Loucy (cell line): ENCODE results near the gene APOO.

Experiments used
- H2AFZ ChIP-seq: fragments of 200-600 bp; sonication (generic); 2 replicates; pipeline ENCODE4 v1.6.0; 2016; ENCODE audit warnings: antibody characterized with exemption, mild to moderate bottlenecking, low read length, moderate library complexity
- H3F3A ChIP-seq: fragments of 200-600 bp; 2 replicates; pipeline ENCODE4 v1.6.0; 2016; ENCODE audit warnings: antibody characterized with exemption, low read depth, mild to moderate bottlenecking
- H3K27me3 ChIP-seq: fragments of 200-600 bp; sonication (generic); 2 replicates; pipeline ENCODE4 v1.6.1; 2014; ENCODE audit warnings: low read length, mild to moderate bottlenecking; ENCODE audit not compliant: insufficient read depth, poor library complexity, severe bottlenecking
- H3K36me3 ChIP-seq: fragments of 200-600 bp; sonication (generic); 2 replicates; pipeline ENCODE4 v1.6.1; 2016; ENCODE audit warnings: low read length; ENCODE audit not compliant: insufficient read depth
- H3K4me1 ChIP-seq: fragments of 200-600 bp; sonication (generic); 2 replicates; pipeline ENCODE4 v1.5.1; 2014; ENCODE audit warnings: low read length, mild to moderate bottlenecking; ENCODE audit not compliant: insufficient read depth, poor library complexity, severe bottlenecking
- H3K4me2 ChIP-seq: fragments of 200-600 bp; sonication (generic); 2 replicates; pipeline ENCODE4 v1.6.0; 2014; ENCODE audit warnings: antibody characterized with exemption, low read length, low read depth, mild to moderate bottlenecking; ENCODE audit not compliant: poor library complexity, severe bottlenecking
- H3K4me3 ChIP-seq: fragments of 200-600 bp; sonication (generic); 2 replicates; pipeline ENCODE4 v1.5.1; 2014; ENCODE audit warnings: low read length, mild to moderate bottlenecking, mixed read lengths; ENCODE audit not compliant: poor library complexity, severe bottlenecking
- H3K79me2 ChIP-seq: fragments of 200-600 bp; sonication (generic); 2 replicates; pipeline ENCODE4 v1.6.1; 2014; ENCODE audit warnings: low read length; ENCODE audit not compliant: insufficient read depth
- H3K9ac ChIP-seq: fragments of 200-600 bp; sonication (generic); 2 replicates; pipeline ENCODE4 v1.6.0; 2014; ENCODE audit warnings: mild to moderate bottlenecking, low read depth, low read length, moderate library complexity; ENCODE audit not compliant: poor library complexity, severe bottlenecking
- H3K9me2 ChIP-seq: fragments of 200-600 bp; sonication (generic); replicated peaks from 2 replicates; pipeline ENCODE4 v1.6.1; 2016; ENCODE audit warnings: low read depth, low read length, mixed read lengths
- H3K9me3 ChIP-seq: fragments of 200-600 bp; sonication (generic); 2 replicates; pipeline ENCODE4 v1.6.1; 2014; ENCODE audit warnings: mild to moderate bottlenecking, antibody characterized with exemption, low read length, low read depth; ENCODE audit not compliant: insufficient read depth
- H4K20me1 ChIP-seq: fragments of 200-600 bp; sonication (generic); 2 replicates; pipeline ENCODE4 v1.6.0; 2014; ENCODE audit warnings: antibody characterized with exemption, low read length, mild to moderate bottlenecking; ENCODE audit not compliant: insufficient read depth, poor library complexity, severe bottlenecking
- EZH2phosphoT487 ChIP-seq: fragments of 200-600 bp; IDR thresholded peaks from 2 replicates; pipeline ENCODE4 v1.6.1; 2018; ENCODE audit warnings: antibody characterized with exemption, mild to moderate bottlenecking, moderate library complexity, borderline replicate concordance
- TF ChIP-seq, protein P1 (sequence below): fragments of 200-600 bp; sonication (generic); conservative IDR thresholded peaks from 2 replicates; pipeline ENCODE4 v1.5.1; 2014; ENCODE audit warnings: mild to moderate bottlenecking, antibody characterized with exemption, low read length

Gene APOO

GRCh38 chrX:23826216-23826615, 81.5 kb downstream of the APOO start:
- H3K4me2 ChIP-seq = no peak overlapping the region
- no peak overlapping the region for H3K9ac ChIP-seq
- no peaks in the 10 kb centered on the region for H3K9me3 ChIP-seq
- no peak for TF ChIP-seq EZH2phosphoT487
- TF ChIP-seq, protein P1, sequence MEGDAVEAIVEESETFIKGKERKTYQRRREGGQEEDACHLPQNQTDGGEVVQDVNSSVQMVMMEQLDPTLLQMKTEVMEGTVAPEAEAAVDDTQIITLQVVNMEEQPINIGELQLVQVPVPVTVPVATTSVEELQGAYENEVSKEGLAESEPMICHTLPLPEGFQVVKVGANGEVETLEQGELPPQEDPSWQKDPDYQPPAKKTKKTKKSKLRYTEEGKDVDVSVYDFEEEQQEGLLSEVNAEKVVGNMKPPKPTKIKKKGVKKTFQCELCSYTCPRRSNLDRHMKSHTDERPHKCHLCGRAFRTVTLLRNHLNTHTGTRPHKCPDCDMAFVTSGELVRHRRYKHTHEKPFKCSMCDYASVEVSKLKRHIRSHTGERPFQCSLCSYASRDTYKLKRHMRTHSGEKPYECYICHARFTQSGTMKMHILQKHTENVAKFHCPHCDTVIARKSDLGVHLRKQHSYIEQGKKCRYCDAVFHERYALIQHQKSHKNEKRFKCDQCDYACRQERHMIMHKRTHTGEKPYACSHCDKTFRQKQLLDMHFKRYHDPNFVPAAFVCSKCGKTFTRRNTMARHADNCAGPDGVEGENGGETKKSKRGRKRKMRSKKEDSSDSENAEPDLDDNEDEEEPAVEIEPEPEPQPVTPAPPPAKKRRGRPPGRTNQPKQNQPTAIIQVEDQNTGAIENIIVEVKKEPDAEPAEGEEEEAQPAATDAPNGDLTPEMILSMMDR = no peak
- H2AFZ ChIP-seq = no peak overlapping the region
- no peaks in the 10 kb centered on the region for H3K36me3 ChIP-seq
- no peaks in the 10 kb centered on the region for H3F3A ChIP-seq
- H3K9me2 ChIP-seq = no peaks in the 10 kb centered on the region
- H3K27me3 ChIP-seq = no peaks in the 10 kb centered on the region
- H3K4me3 ChIP-seq = no peak overlapping the region
- no peaks in the 10 kb centered on the region for H4K20me1 ChIP-seq
- H3K79me2 ChIP-seq = no peaks in the 10 kb centered on the region
- H3K4me1 ChIP-seq = no peaks in the 10 kb centered on the region

DNA sequence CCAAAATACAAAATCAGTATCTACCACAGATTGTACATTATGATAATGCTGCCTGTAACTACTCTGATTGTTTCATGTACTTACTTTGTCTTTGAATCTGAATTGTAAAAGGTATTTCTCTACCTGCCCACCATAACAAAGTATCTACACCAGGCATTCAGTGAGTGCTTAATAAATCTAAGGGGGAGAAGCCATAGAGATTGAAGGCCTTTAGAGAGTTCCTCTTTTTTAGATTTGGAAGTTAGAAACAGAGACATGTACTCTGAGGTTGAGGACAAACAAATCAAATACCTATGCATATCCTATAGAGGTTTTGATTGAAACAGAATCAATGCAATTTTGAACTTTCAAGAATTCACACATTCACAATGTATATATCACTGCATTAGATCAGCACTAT, 82.1 kb downstream of the APOO start:
- no peak overlapping the region for H3K4me3 ChIP-seq
- no peak for TF ChIP-seq EZH2phosphoT487
- TF ChIP-seq, protein P1 = no peak
- no peaks in the 10 kb centered on the region for H3K79me2 ChIP-seq
- H3K4me1 ChIP-seq = no peaks in the 10 kb centered on the region
- H3F3A ChIP-seq = no peaks in the 10 kb centered on the region
- no peak overlapping the region for H3K4me2 ChIP-seq
- H3K9me3 ChIP-seq = no peaks in the 10 kb centered on the region
- H4K20me1 ChIP-seq = no peaks in the 10 kb centered on the region
- H3K9ac ChIP-seq = no peak overlapping the region
- no peaks in the 10 kb centered on the region for H3K36me3 ChIP-seq
- H2AFZ ChIP-seq = no peak overlapping the region
- no peaks in the 10 kb centered on the region for H3K27me3 ChIP-seq
- no peaks in the 10 kb centered on the region for H3K9me2 ChIP-seq

DNA sequence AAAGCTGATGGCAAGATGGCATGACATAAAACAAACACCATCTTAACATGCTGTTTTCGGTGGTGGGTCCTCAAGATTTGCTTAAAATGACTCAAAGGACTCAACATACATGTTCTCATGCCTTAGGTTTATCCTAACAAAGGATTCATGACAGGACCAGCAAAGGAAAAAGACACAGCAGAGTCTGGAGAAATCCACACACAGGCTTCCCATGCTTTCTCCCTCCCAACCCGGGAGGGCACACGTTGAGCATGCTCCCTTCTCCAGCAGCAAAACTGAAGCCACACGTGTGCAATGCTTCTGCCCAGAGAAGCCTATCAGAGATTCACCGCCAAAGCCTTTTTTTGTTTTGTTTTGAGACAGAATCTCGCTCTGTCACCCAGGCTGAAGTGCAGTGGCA, 84.9 kb downstream of the APOO start:
- no peak for TF ChIP-seq EZH2phosphoT487
- TF ChIP-seq, protein P1 = no peak
- H3K9me3 ChIP-seq = no peaks in the 10 kb centered on the region
- no peaks in the 10 kb centered on the region for H3F3A ChIP-seq
- no peaks in the 10 kb centered on the region for H3K4me1 ChIP-seq
- no peaks in the 10 kb centered on the region for H3K79me2 ChIP-seq
- H4K20me1 ChIP-seq = no peaks in the 10 kb centered on the region
- H3K36me3 ChIP-seq = no peaks in the 10 kb centered on the region
- H2AFZ ChIP-seq = no peak overlapping the region
- H3K4me3 ChIP-seq = no peak overlapping the region
- no peaks in the 10 kb centered on the region for H3K27me3 ChIP-seq
- no peak overlapping the region for H3K4me2 ChIP-seq
- H3K9ac ChIP-seq = no peak overlapping the region
- no peaks in the 10 kb centered on the region for H3K9me2 ChIP-seq
